ENCODE results near the gene USP46. TPM values are rescaled to one million over a fixed set of nuclear protein-coding genes. Genes with fewer than 3 reads are reported as not detected.

USP46 gene
- total and polyA plus RNA-seq, 12 donors = 4.8 to 113 (median 65.8) TPM

DNA sequence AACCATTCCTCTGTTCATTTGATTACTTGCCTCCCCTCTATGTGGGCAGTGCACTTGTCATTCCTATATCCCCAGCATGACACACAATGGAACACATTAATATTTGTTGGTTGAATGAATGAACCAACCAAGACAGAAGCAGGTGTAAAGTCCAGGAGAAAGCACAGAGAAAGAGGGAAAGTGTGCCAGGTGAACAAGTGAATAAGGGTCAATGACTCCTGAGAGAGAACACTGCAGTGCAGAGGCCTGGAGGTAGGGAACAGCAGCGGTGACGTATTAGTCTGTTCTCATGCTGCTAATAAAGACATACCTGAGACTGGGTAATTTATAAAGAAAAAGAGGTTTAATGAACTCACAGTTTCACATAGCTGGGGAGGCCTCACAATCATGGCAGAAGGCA, 53.1 kb downstream of the USP46 start:
- H3K27ac ChIP-seq = no peak overlapping the region
- WGBS, 2 donors = 95 to 97% methylated on average over 2 of the region's 2 CpGs
- H3K4me3 ChIP-seq = no peak overlapping the region
- no peak for ATAC-seq
- intact Hi-C loops (cut with DNase I) = no loop called here
- no peaks in the 10 kb centered on the region for H3K9me3 ChIP-seq
- H3K36me3 ChIP-seq = peaks cover 0 to 89% (median 4%) of the 10 kb centered on the region in 9 donors
- H3K27me3 ChIP-seq = no peaks in the 10 kb centered on the region
- TF ChIP-seq, protein P1, sequence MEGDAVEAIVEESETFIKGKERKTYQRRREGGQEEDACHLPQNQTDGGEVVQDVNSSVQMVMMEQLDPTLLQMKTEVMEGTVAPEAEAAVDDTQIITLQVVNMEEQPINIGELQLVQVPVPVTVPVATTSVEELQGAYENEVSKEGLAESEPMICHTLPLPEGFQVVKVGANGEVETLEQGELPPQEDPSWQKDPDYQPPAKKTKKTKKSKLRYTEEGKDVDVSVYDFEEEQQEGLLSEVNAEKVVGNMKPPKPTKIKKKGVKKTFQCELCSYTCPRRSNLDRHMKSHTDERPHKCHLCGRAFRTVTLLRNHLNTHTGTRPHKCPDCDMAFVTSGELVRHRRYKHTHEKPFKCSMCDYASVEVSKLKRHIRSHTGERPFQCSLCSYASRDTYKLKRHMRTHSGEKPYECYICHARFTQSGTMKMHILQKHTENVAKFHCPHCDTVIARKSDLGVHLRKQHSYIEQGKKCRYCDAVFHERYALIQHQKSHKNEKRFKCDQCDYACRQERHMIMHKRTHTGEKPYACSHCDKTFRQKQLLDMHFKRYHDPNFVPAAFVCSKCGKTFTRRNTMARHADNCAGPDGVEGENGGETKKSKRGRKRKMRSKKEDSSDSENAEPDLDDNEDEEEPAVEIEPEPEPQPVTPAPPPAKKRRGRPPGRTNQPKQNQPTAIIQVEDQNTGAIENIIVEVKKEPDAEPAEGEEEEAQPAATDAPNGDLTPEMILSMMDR (IDR thresholded peaks at IDR 0.05) = no peak
- H3K4me1 ChIP-seq = peaks cover 0 to 30% (median 6%) of the 10 kb centered on the region in 9 donors
- DNase-seq = no peak

DNA sequence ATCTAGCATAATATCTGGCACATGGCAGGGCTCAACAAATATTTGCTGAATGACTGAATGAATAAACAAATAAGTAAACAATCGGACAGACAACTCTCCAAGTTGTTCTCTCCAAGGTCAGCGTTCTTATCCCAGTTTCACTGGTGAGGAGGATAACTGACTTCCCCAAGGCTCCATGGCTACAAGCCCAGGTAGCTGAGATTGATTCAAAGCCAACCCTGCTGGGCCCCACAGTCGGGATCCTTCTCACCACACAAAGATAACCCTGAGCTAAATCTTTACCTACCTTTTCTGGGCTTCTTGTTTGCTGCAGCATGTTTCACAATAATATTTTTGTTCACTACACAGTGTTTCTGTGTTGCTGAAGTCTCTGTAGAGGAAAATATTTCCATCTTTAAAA, 54.9 kb downstream of the USP46 start:
- Histone ChIP-seq H3K4me1 (peaks cover 0 to 28% (median 13%) of the 10 kb centered on the region in 9 donors), H3K27me3 (no peaks in the 10 kb centered on the region), H3K9me3 (no peaks in the 10 kb centered on the region), H3K4me3 (no peak overlapping the region), H3K27ac (peak overlapping the region in 4 of 10 donors; percentile 39 to 58 (median 46)), H3K36me3 (peaks cover 0 to 95% (median 6%) of the 10 kb centered on the region in 9 donors)
- ATAC-seq = peak in 4 of 8 donors; percentile 12 to 63 (median 51)
- DNase-seq = no peak
- TF ChIP-seq, protein P1 (IDR thresholded peaks at IDR 0.05) = no peak
- 33 to 48% methylated on average over 3 of the region's 3 CpGs for WGBS, 2 donors
- intact Hi-C loops (cut with DNase I) = no loop called here

DNA sequence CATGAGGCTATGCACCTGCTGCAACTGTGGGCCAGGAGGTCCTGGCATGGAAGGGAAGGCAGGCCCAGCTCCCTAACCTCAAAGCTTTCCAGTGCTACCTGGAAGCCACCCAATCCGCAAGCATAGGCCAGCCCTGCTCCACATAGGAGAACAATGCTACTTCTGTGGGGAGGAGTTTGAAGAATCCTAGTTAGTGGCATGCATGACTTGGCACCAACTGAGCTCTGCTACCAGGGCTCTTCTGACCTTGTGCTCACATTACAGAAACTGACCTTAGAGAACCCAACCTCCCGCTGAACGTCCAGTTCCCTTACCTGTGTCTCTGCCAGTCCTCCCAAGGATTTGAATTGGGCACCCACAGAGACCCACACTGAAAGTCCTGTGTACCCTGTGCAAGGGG, 58.8 kb downstream of the USP46 start:
- Histone ChIP-seq H3K4me1 (peaks cover 0 to 38% (median 13%) of the 10 kb centered on the region in 9 donors), H3K27me3 (no peaks in the 10 kb centered on the region), H3K36me3 (peaks cover 0 to 94% (median 26%) of the 10 kb centered on the region in 9 donors), H3K9me3 (no peaks in the 10 kb centered on the region), H3K27ac (peak overlapping the region in 9 of 10 donors; percentile 5 to 83 (median 58)), H3K4me3 (no peak overlapping the region)
- ATAC-seq (peak; percentile 56 to 92 (median 86)), DNase-seq (peak; percentile 53 to 57)
- 62 to 72% methylated on average over 3 of the region's 3 CpGs for WGBS, 2 donors
- TF ChIP-seq, protein P1 (IDR thresholded peaks at IDR 0.05) = no peak
- intact Hi-C loops (cut with DNase I) = no loop called here

DNA sequence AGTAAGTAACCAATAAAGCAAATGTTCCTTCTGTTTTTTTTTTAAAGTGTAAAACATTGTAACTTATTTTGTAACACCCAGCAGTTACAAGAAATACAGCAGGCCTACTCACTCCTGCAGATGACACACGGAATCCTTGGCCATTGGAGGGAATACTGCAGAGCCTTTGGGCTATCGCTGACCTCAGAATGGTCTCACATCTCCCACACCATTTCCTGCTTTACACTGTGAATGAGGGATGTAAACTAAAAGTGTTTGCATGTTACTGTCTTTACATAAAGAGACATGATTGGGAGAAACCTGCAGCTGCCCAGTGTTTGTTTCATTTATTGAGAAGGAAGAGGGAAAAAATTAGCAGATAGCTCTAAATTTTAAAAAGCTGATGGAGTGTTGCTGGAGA, 64.1 kb downstream of the USP46 start:
- Histone ChIP-seq H3K4me1 (peaks cover 0 to 23% (median 0%) of the 10 kb centered on the region in 9 donors), H3K9me3 (no peaks in the 10 kb centered on the region), H3K36me3 (peaks cover 0 to 72% (median 30%) of the 10 kb centered on the region in 9 donors), H3K27ac (no peak overlapping the region), H3K27me3 (no peaks in the 10 kb centered on the region), H3K4me3 (no peak overlapping the region)
- intact Hi-C loops (cut with DNase I) = loop anchor here in 3 of 10 donors (5.0 to 10.0 kb wide), 3 partner anchors 47 to 50 kb away; no protein-coding TSS in a partner anchor
- WGBS, 2 donors = 73 to 77% methylated on average over 2 of the region's 2 CpGs
- ATAC-seq (no peak), DNase-seq (no peak)
- TF ChIP-seq, protein P1 (IDR thresholded peaks at IDR 0.05) = no peak
